Measurements from ENCODE around the gene LRRC56. TPM values are rescaled to one million over a fixed set of nuclear protein-coding genes. Genes with fewer than 3 reads are reported as not detected.

Gene LRRC56
- total and polyA plus RNA-seq, 9 of the 15 experiments (the other 6 are each of a cell fraction or from before 2014, with no cell fraction given): 0.03 to 4.5 (median 1.0) TPM; not detected in 1

DNA sequence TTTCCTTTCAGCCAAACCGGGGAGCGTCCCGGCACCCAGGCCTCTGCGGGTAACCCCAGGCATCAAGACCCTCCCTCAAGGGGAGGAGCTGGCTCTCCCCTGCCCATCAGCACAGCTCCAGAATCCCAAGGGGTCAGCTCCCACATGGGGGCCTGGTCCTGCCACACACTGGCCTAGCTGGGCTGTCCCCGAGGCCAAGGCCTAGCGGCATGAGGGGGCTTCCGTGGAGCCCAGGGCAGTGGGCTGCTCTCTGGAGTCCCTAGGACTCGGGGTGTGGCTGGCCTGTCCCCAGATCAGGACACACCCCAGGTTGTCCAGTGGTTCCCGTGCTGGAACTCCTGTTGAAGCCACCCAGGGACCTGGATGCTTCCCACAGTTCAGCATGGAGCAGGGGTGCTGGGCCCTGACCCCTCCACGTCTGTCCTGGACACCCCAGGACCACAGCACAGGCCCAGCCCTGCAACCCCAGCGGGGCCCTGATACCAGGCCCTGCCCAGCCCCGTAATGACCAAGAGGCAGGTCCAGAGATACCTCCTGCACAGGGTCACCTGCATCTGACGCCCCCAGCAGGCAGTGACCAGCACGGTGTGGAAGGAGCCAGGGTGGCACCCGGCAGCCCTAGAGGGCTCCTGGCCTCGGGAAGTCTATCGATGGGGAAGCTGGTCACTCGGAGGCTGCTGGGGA, 7.5 kb upstream of the LRRC56 start:
- Histone ChIP-seq H3K9ac (ENCODE audit: insufficient read depth in 1 of 2, low read depth in 2 of 2, low read length in 2 of 2) (peak overlapping the region in 1 of 2 experiments; percentile 23; a peak in 2 of 4 replicates), H3K9me3 (replicated peaks; ENCODE audit: control insufficient read depth, insufficient read depth, low read depth, low read length) (no peaks in the 10 kb centered on the region), H3K4me1 (replicated peaks in 1 of 2; ENCODE audit: control insufficient read depth in 2 of 2, insufficient read depth in 2 of 2, low read length in 2 of 2) (peaks cover 5 to 68% of the 10 kb centered on the region in 2 experiments; a peak in 4 of 5 replicates), H3K9me1 (ENCODE audit: control insufficient read depth, insufficient read depth, low read length) (no peaks in the 10 kb centered on the region), H3K4me3 (no peak overlapping the region), H3K27ac (ENCODE audit: extremely low read depth, low read depth, low read length) (no peak overlapping the region), H3K4me2 (ENCODE audit: insufficient read depth, low read length) (no peak overlapping the region), H2AFZ (ENCODE audit: low read depth, low read length) (no peak overlapping the region), H4K20me1 (replicated peaks; ENCODE audit: control insufficient read depth, insufficient read depth, low read length) (0 out of 2 replicates have a peak, but pooled peaks cover 4% of the 10 kb centered on the region), H3K79me2 (ENCODE audit: control insufficient read depth, insufficient read depth, low read length) (peaks cover 16% of the 10 kb centered on the region), H3K36me3 (ENCODE audit: control insufficient read depth, insufficient read depth, low read length) (peaks cover 35% of the 10 kb centered on the region; the same call in 1 of the 3 replicates), H3K27me3 (ENCODE audit: control insufficient read depth in 2 of 2, insufficient read depth in 2 of 2, low read length in 2 of 2) (no peaks in the 10 kb centered on the region)
- ChIA-PET CTCF (ENCODE audit: low intra/inter-chr PET ratio) (no interaction called here), POLR2A (no interaction called here)
- no TSS peak for BruUV-seq (replicated peaks)
- ATAC-seq: no peak
- intact Hi-C loops (cut with micrococcal nuclease) (no loop called here), in situ Hi-C loops (cut with MboI) (no loop called here)
- TF ChIP-seq, protein P1, sequence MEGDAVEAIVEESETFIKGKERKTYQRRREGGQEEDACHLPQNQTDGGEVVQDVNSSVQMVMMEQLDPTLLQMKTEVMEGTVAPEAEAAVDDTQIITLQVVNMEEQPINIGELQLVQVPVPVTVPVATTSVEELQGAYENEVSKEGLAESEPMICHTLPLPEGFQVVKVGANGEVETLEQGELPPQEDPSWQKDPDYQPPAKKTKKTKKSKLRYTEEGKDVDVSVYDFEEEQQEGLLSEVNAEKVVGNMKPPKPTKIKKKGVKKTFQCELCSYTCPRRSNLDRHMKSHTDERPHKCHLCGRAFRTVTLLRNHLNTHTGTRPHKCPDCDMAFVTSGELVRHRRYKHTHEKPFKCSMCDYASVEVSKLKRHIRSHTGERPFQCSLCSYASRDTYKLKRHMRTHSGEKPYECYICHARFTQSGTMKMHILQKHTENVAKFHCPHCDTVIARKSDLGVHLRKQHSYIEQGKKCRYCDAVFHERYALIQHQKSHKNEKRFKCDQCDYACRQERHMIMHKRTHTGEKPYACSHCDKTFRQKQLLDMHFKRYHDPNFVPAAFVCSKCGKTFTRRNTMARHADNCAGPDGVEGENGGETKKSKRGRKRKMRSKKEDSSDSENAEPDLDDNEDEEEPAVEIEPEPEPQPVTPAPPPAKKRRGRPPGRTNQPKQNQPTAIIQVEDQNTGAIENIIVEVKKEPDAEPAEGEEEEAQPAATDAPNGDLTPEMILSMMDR (IDR thresholded peaks at IDR 0.05 in 2 of 3, conservative IDR thresholded peaks at IDR 0.05 in 1 of 3; ENCODE audit: insufficient read depth in 2 of 3, low read depth in 1 of 3, low read length in 3 of 3): no peak
- TF ChIP-seq POLR2A (conservative IDR thresholded peaks at IDR 0.05) (0 out of 2 replicates have a peak, but pooled peaks have one; percentile 26), RBFOX2 (IDR thresholded peaks at IDR 0.05; ENCODE audit: low read depth, low read length) (peak; percentile 26; the same call in 1 of the 2 replicates), SUPT5H (IDR thresholded peaks at IDR 0.05) (0 out of 2 replicates have a peak, but pooled peaks have one; percentile 30), POLR2G (IDR thresholded peaks at IDR 0.05; ENCODE audit: low read depth, low read length) (peak; percentile 52; the same call in 1 of the 2 replicates)
- DNase-seq (ENCODE audit: extremely low read depth in 1 of 4, low spot score in 3 of 4): no peak
- FAIRE-seq: no peak
- WGBS (ENCODE audit: insufficient coverage, low coverage, missing lambda C conversion rate): 91% methylated on average over 14 of the region's 18 CpGs
